Fibroblast of peridontal ligament (primary cell): ENCODE measurements around the gene SLC40A1.

Experiments used
- DNase-seq: peaks from one replicate; pipeline ENCODE4 v3.0.0-alpha.2; 2010; ENCODE audit errors: extremely low read depth

The SLC40A1 gene

DNA sequence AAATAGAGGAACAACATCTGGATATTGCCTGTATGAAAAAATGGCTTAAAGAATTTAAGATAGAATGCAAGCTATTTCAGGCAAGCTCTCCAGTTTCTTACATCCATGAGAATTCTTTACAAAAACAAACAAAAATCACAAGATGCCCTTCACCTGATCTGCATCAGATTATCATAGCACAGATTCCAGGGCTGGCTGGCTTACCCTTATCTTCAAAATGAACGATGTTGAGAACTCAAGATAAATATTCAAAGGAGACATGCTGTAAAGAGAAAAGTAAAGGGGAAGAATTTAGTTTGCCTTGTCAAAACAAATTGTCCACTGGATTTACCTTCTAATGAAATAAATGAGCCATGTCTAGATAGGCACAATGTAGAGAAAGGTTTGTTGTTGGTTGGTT is 18.7 kb upstream of the SLC40A1 start:
- peak; percentile 26 for DNase-seq

DNA sequence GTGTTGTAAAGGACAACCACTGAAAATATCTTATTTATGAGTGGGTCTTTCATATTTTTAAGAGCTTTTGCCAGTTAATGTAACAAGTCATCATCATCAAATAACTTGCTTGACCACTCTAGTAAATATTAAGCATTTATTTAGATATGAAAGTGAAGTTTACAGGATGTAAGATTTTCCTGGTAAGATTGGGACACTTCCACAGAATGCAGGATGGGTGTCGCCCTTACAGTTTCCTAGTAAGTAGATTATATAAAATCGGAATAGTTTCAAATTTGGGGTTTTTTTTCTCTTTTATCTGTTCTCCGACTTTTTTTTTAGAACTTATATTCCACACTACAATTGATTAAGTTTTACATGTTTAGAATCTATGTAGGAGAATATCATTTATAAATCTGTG is 14.8 kb upstream of the SLC40A1 start:
- DNase-seq: no peak

DNA sequence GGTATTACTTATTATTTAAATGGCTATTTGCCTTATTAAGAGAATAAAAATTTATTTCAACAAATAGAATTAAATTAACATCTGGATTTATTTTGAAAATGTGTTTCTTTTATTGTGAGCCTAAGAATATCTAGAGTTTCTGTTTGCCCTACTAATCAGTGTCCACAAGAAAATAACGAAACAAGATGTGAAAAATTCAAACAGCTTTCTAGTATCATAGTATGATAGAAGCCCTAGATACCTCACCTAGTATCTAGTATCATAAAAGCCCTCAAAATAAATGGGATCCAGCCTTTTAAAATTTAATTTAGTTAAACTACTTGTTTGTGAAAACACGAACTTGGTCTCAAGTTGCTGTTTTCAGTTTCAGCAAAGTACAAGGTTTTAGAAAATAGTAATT is 13.7 kb upstream of the SLC40A1 start:
- no peak for DNase-seq

DNA sequence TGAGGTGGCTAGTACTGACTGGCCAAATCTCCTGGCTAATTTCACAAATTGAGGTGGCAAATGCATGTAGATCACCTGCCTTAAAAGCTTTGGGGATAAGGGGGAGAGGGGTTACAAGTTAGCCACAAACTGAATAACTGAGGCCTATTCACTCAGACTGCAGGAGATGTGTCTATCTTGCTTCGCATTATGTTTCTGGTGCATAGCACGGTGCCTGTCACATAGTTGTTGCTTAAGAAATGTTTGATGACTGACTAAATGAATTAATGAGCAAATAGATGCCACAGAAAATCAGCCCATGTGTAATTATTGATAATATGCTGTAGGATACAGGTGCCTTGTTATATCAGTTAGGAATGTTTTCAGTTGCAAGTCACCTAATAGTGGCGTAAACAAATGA is 12.5 kb upstream of the SLC40A1 start:
- DNase-seq: no peak

GRCh38 chr2:189592353-189592984 is 11.9 kb upstream of the SLC40A1 start:
- DNase-seq: no peak

DNA sequence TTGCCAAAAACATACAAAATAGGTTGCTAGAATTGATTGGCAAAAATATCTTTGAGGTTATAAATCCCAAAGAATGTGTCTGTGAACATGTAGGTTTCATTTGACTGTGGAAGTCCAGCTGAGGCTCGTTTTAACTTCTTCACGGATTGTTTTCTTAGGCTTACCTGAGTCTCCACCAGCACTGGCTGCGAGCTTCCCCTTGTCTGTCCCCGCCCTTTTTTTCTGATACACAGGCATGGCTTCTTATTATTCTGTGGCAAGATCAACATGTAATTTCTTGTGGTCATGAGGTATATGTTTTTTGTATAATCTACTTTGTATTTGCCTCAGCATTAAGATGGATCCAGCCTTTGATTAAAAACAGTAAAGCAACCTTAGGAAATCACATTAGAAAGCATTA is 7.2 kb upstream of the SLC40A1 start:
- DNase-seq: no peak

DNA sequence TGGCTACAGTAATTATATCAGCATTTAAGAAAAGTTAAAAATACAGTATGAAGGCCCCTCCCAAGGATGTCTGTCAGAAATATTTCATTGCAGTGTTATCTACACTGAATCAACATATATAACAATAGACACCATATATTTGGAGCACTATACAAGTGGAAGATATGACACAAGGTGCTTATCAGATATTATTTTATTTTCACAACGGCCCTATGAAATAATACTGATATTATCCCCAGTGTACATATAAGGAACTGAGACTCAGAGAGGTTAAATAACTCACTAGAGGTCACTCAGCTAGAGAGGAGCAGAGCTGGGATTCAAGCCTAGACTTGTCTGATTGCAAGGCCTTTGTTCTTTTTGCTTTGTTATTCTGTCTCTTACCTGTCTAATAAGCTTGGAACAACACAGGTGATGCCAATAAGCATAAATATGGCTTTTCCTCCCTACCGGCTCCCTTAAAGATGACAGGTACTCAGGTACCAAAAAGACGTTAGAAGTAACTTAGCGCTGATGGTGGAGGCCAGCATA is 4.7 kb upstream of the SLC40A1 start:
- no peak for DNase-seq

DNA sequence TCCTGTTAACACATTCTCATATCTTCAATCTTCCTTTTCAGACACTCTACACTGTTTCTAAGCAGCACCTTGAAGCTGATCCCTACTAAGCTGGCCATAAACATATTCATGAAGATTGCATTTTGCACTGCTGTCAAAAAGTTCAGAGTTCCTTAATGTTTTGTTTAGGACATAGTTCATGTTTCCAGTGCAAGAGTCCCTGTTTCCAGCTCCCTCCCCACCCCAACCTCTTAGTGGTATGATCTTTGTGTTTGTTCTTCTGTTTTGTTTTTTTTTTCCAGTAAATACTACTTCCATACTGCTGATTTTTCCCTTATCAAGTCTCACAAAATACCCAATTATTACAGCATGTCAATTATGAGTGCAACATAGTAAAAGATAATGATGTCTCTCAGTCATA is 4.1 kb upstream of the SLC40A1 start:
- DNase-seq: no peak

DNA sequence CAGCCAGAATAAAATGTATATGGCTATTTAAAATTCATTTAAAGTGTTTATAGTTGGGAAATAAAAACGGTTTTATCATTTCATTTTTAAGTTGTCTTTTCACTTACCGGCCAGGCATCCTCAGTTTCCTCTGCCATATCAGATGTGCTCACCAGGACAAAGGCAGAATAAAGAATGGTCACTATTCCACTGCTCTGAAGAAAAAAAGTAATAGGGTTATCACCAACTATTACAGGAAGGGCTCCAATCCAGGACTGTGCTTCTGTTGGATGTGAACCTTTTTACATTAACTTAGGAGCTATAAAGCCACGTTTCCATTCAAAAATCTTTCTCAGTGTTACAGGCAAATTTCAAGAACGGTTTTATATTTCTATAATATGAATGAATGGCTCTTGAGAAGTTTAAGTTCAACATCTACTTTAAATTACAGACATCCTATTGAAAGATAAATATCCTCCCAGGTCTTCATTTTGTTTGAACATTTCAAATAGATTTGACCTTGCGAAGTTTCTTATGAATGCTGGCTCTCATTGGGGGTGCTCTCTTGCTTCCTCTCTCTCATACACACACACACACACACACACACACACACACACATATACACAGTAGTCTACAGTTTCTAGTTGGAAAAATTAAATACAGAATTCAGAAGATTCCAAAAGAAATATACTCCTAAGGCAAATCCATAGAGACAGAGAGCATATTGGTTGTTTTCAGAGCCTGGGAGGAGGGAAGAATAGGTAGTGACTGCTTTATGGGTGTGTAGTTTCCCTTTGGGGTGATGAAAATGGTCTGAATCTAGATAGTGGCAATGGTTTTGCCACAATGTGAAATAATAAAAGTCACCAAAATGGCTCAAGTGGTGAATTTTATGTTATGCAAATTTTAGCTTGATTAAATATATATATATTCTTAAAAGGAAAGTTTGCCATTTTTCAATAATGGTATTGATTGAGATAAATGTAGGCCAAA is 2.9 kb upstream of the SLC40A1 start:
- DNase-seq: no peak

GRCh38 chr2:189582809-189583192 is 2.2 kb upstream of the SLC40A1 start:
- no peak for DNase-seq

GRCh38 chr2:189582140-189582808 is 1.7 kb upstream of the SLC40A1 start:
- DNase-seq: no peak

DNA sequence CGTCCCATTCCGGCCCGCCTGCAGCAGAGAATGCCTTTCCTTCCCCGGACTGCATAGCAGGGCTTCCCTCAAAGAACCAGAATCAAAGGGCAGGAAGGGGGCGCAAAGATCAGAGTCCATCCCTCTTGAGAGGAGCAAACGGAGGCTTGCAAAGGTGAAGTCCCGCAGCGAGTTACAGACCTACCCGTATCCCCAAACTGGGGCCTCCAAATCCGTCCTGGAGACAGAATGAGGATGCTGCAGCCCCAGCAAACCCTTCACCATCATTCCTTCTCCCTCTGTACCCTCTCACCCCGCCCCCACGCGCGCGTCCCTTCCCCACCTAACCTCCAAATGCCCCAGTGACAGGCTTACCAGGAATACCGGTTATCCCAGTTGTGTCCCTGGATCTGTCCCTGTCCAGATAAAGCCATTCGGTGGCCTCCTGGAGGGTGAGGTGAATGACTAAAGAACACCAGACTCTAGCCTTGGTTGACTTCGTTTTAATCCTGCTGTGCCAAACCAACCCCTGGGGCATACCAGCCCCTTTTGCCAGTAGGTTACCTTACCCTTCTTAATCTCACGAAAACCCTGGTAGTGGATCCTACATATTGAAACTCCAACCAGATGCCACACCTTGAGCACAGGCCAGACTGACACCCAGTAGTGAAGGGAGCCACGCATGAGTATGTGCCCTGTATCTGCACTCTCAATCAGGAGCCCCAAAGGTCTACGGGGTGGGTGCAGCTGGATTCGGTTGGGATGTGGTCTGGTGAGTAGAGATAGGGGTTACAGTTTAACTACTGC is 961 bp upstream of the SLC40A1 start:
- no peak for DNase-seq

GRCh38 chr2:189580241-189580651 is 340 bp downstream of the SLC40A1 start:
- DNase-seq: peak; percentile 30

DNA sequence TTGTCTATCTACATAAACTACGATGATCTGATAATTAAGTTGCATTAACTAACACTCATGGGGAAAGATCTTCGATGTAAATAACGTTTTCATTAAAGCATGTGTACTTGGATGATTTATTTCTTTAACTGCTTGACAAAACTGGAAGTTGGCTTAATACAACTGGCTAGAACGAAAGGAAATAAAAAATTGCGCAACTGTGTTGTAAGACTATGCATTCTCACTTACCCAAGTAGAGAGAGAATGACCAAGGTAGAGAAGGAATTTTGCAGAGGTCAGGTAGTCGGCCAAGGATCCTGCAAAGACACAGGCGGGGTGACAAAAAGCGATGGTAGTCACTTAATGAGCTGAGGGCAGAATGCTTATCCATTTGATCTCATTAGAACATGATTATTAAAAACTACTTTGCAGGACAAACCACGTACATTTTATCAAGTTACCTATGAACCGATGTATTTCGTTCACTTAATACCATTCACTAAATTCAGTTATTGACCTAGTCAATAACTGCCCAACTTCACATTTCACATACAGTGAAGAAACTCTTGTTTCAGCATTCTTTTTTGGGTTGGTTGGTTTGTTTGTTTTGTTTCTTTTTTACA is 900 bp downstream of the SLC40A1 start:
- DNase-seq: peak; percentile 41

GRCh38 chr2:189578272-189578950 is 2.2 kb downstream of the SLC40A1 start:
- no peak for DNase-seq

GRCh38 chr2:189577121-189577520 is 3.5 kb downstream of the SLC40A1 start:
- no peak for DNase-seq

GRCh38 chr2:189576396-189576795 is 4.2 kb downstream of the SLC40A1 start:
- DNase-seq: no peak

- DNase-seq: no peak
Measured at GRCh38 chr2:189574793-189575475, 5.7 kb downstream of the SLC40A1 start.

DNA sequence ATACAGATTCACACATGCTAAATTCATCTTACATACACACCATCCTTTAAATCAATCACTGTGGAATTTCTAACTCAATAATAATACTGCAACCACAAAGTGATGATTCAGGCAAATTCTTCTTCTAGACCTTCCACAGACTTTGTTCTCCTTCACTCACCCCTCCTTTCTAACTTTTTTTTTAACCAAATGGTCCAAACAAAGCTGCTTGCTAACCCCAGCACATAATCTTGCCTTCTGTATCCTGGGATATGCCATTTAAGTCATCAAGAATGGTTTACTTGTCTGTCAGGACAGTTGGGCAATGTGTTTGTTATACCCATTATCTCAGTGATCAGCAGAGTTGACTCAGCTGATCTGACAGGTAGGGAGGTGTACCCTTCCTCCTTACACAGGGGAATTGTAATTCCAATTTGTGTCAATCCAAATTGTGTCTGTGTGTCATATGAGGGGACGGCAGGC is 10.0 kb downstream of the SLC40A1 start:
- peak; percentile 88 for DNase-seq
